Lower leg skin (tissue), 4 donors: ENCODE results near the gene SAMD3. TPM values are rescaled to one million over a fixed set of nuclear protein-coding genes. Genes with fewer than 3 reads are reported as not detected.

Source experiments
- DNase-seq, 2 donors: peaks; one replicate each; pipeline ENCODE4 v3.0.0-alpha.2; 2019; ENCODE audit warnings: low spot score in 2 of 2
- H3K4me3 ChIP-seq: fragments of 200-600 bp; sonication (generic); 2 replicates; pipeline ENCODE4 v1.5.1; 2017; ENCODE audit warnings: mild to moderate bottlenecking, low read depth; ENCODE audit not compliant: poor library complexity, severe bottlenecking
- POLR2A ChIP-seq, 2 donors: fragments of 450-650 bp; IDR thresholded peaks; one replicate each; pipeline ENCODE4 v1.6.1; 2016 to 2017; ENCODE audit warnings: antibody characterized with exemption in 2 of 2, mild to moderate bottlenecking in 1 of 2, moderate library complexity in 1 of 2
- WGBS, 2 donors: methylation state at CpG; one replicate each; pipeline ENCODE4 v1.1.5; 2018; 5-methylcytosine and 5-hydroxymethylcytosine counted together
- intact Hi-C: fragments of 100-400 bp; cut with DNase I; formaldehyde crosslinking; loops from one replicate; pipeline ENCODE4 v1.15.0; 2023; ENCODE audit warnings: low total_unique reads
- total RNA-seq, 4 donors: library from RNA; depleted of rRNA; stranded (reverse); fragments of >200 nt; gene quantifications; one replicate each; pipeline ENCODE4 v1.1.0, GENCODE V29; 2016
- TF ChIP-seq, protein P1 (sequence below), 3 donors: fragments of 450-650 bp; IDR thresholded peaks; one replicate each; pipeline ENCODE4 v1.5.1; 2016; ENCODE audit warnings: antibody characterized with exemption in 3 of 3, mild to moderate bottlenecking in 3 of 3, moderate library complexity in 2 of 3

SAMD3 gene
- total RNA-seq, 4 donors from 2014 or later, result not detected

DNA sequence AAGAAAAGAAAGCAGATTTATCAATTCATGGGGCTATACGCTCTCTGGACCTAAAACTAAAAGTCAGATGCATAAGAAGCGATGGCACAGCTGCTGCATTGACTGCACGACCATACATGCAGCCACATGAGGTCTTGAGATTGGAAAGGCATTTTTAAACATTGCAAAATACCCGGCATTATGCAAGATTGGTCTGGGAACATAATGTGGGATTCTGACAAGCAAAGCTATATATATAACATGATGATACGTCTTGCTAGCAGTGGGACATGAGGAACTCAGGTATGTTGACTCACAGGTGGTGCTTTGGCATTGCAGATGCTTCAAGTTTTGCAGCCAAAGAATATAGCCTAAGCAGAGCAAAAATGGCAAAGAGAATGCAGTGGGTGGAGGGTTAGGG lies 55.1 kb downstream of the SAMD3 start:
- no peak for DNase-seq
- no peak overlapping the region for H3K4me3 ChIP-seq
- intact Hi-C loops, result no loop called here
- TF ChIP-seq, protein P1, sequence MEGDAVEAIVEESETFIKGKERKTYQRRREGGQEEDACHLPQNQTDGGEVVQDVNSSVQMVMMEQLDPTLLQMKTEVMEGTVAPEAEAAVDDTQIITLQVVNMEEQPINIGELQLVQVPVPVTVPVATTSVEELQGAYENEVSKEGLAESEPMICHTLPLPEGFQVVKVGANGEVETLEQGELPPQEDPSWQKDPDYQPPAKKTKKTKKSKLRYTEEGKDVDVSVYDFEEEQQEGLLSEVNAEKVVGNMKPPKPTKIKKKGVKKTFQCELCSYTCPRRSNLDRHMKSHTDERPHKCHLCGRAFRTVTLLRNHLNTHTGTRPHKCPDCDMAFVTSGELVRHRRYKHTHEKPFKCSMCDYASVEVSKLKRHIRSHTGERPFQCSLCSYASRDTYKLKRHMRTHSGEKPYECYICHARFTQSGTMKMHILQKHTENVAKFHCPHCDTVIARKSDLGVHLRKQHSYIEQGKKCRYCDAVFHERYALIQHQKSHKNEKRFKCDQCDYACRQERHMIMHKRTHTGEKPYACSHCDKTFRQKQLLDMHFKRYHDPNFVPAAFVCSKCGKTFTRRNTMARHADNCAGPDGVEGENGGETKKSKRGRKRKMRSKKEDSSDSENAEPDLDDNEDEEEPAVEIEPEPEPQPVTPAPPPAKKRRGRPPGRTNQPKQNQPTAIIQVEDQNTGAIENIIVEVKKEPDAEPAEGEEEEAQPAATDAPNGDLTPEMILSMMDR (IDR thresholded peaks at IDR 0.05), result no peak
- TF ChIP-seq POLR2A (IDR thresholded peaks at IDR 0.05), result no peak
- WGBS, 2 donors, result 46 to 52% methylated on average over 5 of the region's 5 CpGs

DNA sequence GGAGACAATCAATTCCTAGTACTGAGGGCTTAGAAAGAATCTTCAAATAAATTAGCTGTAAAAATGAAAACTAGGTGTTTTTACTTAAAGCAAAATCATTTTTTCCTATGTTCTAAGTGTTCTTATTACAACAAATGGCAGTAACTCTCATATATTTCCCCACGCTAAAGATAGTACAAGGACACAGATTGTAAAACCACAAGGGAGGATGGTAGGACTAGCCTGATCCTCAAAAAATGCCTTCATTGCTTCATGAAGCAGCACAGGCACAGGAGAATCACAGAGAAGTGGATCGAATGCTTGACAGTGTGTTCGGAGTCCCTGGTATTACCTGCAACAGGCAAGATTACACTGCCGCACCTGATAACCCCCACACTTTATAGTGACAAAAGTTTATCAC lies 58.5 kb downstream of the SAMD3 start:
- DNase-seq, result no peak
- H3K4me3 ChIP-seq, result no peak overlapping the region
- TF ChIP-seq POLR2A (IDR thresholded peaks at IDR 0.05), result no peak
- TF ChIP-seq, protein P1 (IDR thresholded peaks at IDR 0.05), result no peak
- WGBS, 2 donors, result 74 to 82% methylated on average over 4 of the region's 4 CpGs
- intact Hi-C loops, result no loop called here

DNA sequence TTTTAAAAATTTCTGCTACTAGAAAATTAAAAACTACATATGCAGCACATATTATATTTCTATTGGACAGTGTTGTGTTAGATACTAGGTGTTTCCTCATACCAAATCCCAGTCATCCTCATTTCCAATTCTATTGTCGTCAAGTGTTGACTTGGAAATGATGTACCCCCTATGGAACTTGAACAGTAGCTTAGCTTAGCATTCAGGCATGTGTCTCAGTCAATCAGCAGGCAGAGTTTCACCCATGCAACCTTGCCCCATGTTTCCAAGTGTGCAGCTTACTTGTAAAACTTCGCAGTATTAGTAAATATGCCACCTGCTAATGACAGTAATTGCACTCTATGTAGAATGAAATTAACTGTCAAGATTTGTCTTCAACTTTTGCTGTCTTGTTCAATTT lies 59.5 kb downstream of the SAMD3 start:
- TF ChIP-seq POLR2A (IDR thresholded peaks at IDR 0.05), result no peak
- TF ChIP-seq, protein P1 (IDR thresholded peaks at IDR 0.05), result no peak
- no peak overlapping the region for H3K4me3 ChIP-seq
- DNase-seq, result no peak
- intact Hi-C loops, result no loop called here
- WGBS, 2 donors, result 86 to 91% methylated on average over 2 of the region's 2 CpGs

DNA sequence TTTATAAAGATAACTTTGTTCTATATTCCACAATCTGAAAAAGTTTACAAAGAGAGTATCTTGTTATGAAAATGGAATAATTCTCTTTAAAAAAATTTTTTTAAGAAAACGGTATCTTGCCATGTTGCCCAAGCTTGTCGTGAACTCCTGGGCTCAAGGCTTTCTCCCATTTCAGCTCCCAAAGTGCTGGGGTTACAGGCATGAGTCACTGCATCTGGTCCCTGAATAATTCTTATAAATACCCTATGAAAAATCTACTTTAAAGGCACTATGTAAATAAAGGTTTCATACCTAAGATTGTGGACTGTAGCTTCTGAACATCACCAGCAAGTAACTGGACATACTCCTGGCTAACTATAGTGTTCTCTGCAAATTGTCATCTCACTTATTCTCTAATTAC lies 60.3 kb downstream of the SAMD3 start:
- TF ChIP-seq POLR2A (IDR thresholded peaks at IDR 0.05), result no peak
- TF ChIP-seq, protein P1 (IDR thresholded peaks at IDR 0.05), result no peak
- no peak for DNase-seq
- H3K4me3 ChIP-seq, result no peak overlapping the region
- WGBS, 2 donors, result 67 to 74% methylated on average over 2 of the region's 2 CpGs
- intact Hi-C loops, result no loop called here

DNA sequence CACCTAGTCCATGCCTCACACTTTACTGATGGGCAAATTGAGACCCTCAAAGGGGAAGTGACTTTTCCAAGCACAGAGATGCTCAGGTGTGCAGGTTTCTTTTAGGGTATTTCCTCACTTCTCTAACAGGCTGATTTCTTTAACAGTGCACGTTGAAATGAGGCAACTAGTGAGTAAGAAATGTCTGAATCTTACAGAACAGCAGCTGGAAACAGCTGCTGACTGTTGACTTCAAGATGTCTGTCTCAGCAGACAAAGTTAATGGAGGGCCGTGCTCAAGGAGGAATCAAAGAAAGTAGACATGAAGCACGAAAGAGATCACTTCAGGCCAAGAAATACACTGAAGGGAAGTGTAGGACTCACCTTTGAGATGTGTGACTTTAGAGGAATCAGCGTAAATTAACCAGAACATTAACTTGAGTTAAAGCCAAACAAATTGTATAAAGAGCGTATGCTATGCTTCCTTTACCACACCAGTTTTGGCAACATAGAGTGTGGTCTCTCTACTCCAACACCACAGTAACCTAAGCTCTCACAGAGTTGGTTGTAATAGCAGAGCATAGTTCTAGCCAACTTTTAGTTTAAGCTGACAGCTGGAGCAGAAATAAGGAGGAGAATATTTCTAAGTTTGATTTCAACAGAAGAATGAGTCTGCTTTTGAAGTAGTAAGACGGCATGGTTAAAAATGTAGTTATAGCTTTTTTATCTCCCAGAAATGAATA lies 60.9 kb downstream of the SAMD3 start:
- TF ChIP-seq, protein P1 (IDR thresholded peaks at IDR 0.05), result no peak
- TF ChIP-seq POLR2A (IDR thresholded peaks at IDR 0.05), result no peak
- no peak for DNase-seq
- H3K4me3 ChIP-seq, result no peak overlapping the region
- 48 to 52% methylated on average over 6 of the region's 6 CpGs for WGBS, 2 donors
- intact Hi-C loops, result no loop called here

DNA sequence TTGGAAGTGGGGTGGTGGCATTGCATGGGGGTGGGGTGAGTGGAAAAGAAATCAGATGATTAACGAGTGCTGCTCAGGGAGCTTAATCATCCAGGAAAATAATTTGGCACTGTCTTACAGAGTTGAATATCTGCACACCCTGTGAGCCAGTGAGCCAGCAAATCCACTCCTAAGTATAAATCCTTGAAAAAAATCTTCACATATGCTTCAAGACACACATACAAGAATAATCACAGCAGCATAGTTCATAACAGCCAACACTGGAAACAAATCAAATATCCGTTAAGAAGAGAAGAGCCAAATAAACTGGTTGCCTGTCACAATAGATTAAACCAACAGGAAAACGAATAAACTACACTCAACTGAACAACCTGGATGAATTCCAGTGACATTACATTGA lies 62.8 kb downstream of the SAMD3 start:
- intact Hi-C loops, result no loop called here
- 16 to 20% methylated on average over 3 of the region's 3 CpGs for WGBS, 2 donors
- no peak overlapping the region for H3K4me3 ChIP-seq
- DNase-seq, result no peak
- TF ChIP-seq POLR2A (IDR thresholded peaks at IDR 0.05), result no peak
- TF ChIP-seq, protein P1 (IDR thresholded peaks at IDR 0.05), result no peak
